ENCODE data around the gene SLC25A36.

- no peak for TF ChIP-seq CTCF (IDR thresholded peaks at IDR 0.05)
- TF ChIP-seq POLR2A (IDR thresholded peaks at IDR 0.05) = no peak
Measured at GRCh38 chr3:140916603-140917002, 25.0 kb upstream of the SLC25A36 start.

All from vagina (tissue), 2 donors.